Kidney (tissue), 14 donors: ENCODE data around the gene ERAL1. TPM values are rescaled to one million over a fixed set of nuclear protein-coding genes. Genes with fewer than 3 reads are reported as not detected.

Experiments
- DNase-seq, 5 donors: peaks; one replicate each; pipeline ENCODE4 v3.0.0-alpha.2; 2013 to 2020
- FAIRE-seq: peaks from 2 replicates; lab custom pipeline; 2012; peaks lifted over from hg19 to GRCh38; lab: Jason Lieb, UNC
- H3K27ac ChIP-seq, 2 donors: one replicate each; pipeline ENCODE4 v1.7.0; 2013; ENCODE audit warnings: low read depth in 2 of 2, low read length in 2 of 2, inconsistent platforms in 1 of 2
- H3K27me3 ChIP-seq: one replicate; pipeline ENCODE4 v1.7.1; 2013; ENCODE audit warnings: low read length, inconsistent platforms; ENCODE audit not compliant: control insufficient read depth, insufficient read depth
- H3K36me3 ChIP-seq, 3 donors: one replicate each; pipeline versions ENCODE4 v1.7.0 to v1.7.1; 2013; ENCODE audit warnings: low read length in 3 of 3, control low read depth in 1 of 3, inconsistent platforms in 1 of 3; ENCODE audit not compliant: insufficient read depth in 3 of 3, control insufficient read depth in 2 of 3
- H3K4me1 ChIP-seq, 3 donors: one replicate each; pipeline versions ENCODE4 v1.7.0 to v1.7.1; 2013; ENCODE audit warnings: low read length in 3 of 3, inconsistent platforms in 1 of 3, low read depth in 1 of 3; ENCODE audit not compliant: control insufficient read depth in 2 of 3, insufficient read depth in 2 of 3
- H3K4me3 ChIP-seq, 3 donors: one replicate each; pipeline versions ENCODE4 v1.7.0 to v1.8.1; 2013; ENCODE audit warnings: low read length in 3 of 3, control low read depth in 1 of 3, inconsistent platforms in 1 of 3
- H3K9ac ChIP-seq, 3 donors: one replicate each; pipeline versions ENCODE4 v1.7.0 to v1.7.1; 2013; ENCODE audit warnings: low read length in 3 of 3, control low read depth in 1 of 3, inconsistent platforms in 1 of 3
- H3K9me3 ChIP-seq, 3 donors: one replicate each; pipeline versions ENCODE4 v1.7.0 to v1.7.1; 2013; ENCODE audit warnings: low read length in 3 of 3, control low read depth in 1 of 3, inconsistent platforms in 1 of 3; ENCODE audit not compliant: control insufficient read depth in 2 of 3, insufficient read depth in 1 of 3
- intact Hi-C: fragments of 100-400 bp; cut with DNase I; formaldehyde crosslinking; loops from one replicate; pipeline ENCODE4 v1.11.1; 2022
- polyA plus RNA-seq: library from polyadenylated mRNA; stranded (reverse); fragments of 350-450 nt; fragmentation: Illumina TruSeq; extraction: RNeasy Lipid Tissue Mini Kit (QIAGEN cat#74804); gene quantifications from one replicate; pipeline ENCODE4 v1.2.3, GENCODE V29; 2014; ENCODE audit warnings: low read depth, low replicate concordance; ENCODE audit not compliant: insufficient read depth
- total RNA-seq: library from RNA; stranded (reverse); fragmentation: NEBNext Ultra II Directional; extraction: Animal tissue kit (Norgen Biotek cat#: 25700); gene quantifications from one replicate; pipeline ENCODE4 v1.2.1, GENCODE V29; 2021
- TF ChIP-seq, protein P1 (sequence below): IDR thresholded peaks from 3 replicates; pipeline ENCODE4 v1.5.1; 2012; ENCODE audit warnings: mild to moderate bottlenecking, moderate library complexity, borderline replicate concordance; ENCODE audit not compliant: insufficient read depth; ENCODE audit errors: extremely low read depth
- donor health status: control.
- donor health status: control.
- donor health status: control.
- donor health status: control.
- donor health status: control.
- donor health status: DM: yes; HTN: yes; CAD: no.
- donor health status: Normal renal cell carcinoma (clear cell type).

Gene ERAL1
- total and polyA plus RNA-seq, 2 donors from 2014 or later: 29.5 to 71.6 TPM

DNA sequence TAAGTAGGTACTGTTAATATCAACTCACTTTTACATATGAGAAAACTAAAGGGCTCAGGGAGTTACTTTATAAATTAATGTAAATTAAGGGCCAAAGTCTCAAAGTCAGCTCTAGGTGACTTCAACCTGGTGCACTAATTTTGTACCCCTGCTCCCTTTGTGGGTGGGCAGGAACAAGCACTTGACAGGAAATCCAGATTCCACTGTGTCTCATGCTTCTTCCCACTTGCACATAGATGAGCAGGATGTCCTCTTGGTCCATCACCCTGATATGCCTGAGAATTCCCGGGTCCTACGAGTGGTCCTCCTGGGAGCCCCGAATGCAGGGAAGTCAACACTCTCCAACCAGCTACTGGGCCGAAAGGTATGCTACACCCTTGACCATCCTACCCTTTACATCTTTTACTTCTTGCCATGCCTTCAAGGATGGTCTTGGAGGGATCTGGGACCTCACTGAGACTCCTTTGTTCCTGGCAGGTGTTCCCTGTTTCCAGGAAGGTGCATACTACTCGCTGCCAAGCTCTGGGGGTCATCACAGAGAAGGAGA lies 1.3 kb downstream of the ERAL1 start:
- DNase-seq (no peak), FAIRE-seq (no peak)
- Histone ChIP-seq H3K4me3 (no peak overlapping the region), H3K9me3 (no peaks in the 10 kb centered on the region), H3K9ac (no peak overlapping the region), H3K27me3 (no peaks in the 10 kb centered on the region), H3K27ac (no peak overlapping the region), H3K36me3 (peaks cover 7 to 25% (median 17%) of the 10 kb centered on the region in 3 donors), H3K4me1 (peaks cover 0 to 9% (median 5%) of the 10 kb centered on the region in 3 donors)
- TF ChIP-seq, protein P1, sequence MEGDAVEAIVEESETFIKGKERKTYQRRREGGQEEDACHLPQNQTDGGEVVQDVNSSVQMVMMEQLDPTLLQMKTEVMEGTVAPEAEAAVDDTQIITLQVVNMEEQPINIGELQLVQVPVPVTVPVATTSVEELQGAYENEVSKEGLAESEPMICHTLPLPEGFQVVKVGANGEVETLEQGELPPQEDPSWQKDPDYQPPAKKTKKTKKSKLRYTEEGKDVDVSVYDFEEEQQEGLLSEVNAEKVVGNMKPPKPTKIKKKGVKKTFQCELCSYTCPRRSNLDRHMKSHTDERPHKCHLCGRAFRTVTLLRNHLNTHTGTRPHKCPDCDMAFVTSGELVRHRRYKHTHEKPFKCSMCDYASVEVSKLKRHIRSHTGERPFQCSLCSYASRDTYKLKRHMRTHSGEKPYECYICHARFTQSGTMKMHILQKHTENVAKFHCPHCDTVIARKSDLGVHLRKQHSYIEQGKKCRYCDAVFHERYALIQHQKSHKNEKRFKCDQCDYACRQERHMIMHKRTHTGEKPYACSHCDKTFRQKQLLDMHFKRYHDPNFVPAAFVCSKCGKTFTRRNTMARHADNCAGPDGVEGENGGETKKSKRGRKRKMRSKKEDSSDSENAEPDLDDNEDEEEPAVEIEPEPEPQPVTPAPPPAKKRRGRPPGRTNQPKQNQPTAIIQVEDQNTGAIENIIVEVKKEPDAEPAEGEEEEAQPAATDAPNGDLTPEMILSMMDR: no peak
- intact Hi-C loops: no loop called here

DNA sequence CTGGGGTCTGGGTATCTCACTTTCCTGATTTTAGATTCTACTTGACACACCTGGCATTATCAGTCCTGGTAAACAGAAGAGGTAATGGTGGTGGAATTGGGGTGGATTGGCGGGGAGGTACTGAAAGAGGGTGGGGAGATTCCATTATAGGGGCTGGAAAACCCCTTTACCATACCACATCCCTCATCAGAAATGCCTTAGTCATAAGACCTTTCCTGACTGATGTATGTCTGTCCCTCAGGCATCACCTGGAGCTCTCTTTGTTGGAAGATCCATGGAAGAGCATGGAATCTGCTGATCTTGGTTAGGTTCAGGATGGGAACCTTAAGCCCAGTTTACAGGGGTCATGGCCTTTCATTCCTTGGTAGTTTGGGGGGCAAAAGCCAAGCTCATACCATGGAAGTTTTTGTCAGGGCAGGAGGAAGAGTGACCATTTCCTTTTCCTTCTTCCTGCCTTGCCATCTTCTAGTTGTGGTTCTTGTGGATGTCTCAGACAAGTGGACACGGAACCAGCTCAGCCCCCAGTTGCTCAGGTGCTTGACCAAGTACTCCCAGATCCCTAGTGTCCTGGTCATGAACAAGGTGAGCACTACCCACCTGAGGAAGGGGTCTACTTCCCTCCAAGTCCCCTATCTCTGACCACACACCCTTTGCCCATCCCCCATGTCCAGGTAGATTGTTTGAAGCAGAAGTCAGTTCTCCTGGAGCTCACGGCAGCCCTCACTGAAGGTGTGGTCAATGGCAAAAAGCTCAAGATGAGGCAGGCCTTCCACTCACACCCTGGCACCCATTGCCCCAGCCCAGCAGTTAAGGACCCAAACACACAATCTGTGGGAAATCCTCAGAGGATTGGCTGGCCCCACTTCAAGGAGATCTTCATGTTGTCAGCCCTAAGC lies 3.3 kb downstream of the ERAL1 start:
- TF ChIP-seq, protein P1: no peak
- DNase-seq: no peak

DNA sequence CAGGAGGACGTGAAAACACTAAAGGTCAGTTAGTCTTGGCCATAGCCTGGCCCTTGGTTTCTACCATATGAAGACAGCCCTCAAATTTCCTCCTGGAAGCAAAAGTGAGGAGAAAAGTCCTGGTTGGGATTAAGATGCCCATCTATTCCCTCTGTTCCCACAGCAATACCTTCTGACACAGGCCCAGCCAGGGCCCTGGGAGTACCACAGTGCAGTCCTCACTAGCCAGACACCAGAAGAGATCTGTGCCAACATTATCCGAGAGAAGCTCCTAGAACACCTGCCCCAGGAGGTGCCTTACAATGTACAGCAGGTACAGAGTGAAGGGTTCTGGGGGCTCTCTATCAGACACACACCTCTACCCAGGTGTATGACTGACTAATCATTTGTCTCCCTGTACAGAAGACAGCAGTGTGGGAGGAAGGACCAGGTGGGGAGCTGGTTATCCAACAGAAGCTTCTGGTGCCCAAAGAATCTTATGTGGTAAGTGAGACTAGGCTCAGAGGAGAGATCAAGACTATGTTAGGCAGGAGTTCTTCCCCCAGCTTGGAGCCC lies 4.1 kb downstream of the ERAL1 start:
- no peaks in the 10 kb centered on the region for H3K9me3 ChIP-seq
- peaks cover 0 to 9% (median 5%) of the 10 kb centered on the region in 3 donors for H3K4me1 ChIP-seq
- no peak for DNase-seq
- FAIRE-seq: no peak
- peaks cover 7 to 25% (median 19%) of the 10 kb centered on the region in 3 donors for H3K36me3 ChIP-seq
- intact Hi-C loops: no loop called here
- no peak overlapping the region for H3K27ac ChIP-seq
- H3K27me3 ChIP-seq: no peaks in the 10 kb centered on the region
- TF ChIP-seq, protein P1: no peak
- no peak overlapping the region for H3K4me3 ChIP-seq
- no peak overlapping the region for H3K9ac ChIP-seq

More for the DNA sequence above, 3.3 kb downstream of the ERAL1 start:
- Histone ChIP-seq H3K9me3 (no peaks in the 10 kb centered on the region), H3K36me3 (peaks cover 7 to 25% (median 19%) of the 10 kb centered on the region in 3 donors), H3K27me3 (no peaks in the 10 kb centered on the region), H3K4me3 (no peak overlapping the region), H3K4me1 (peaks cover 0 to 9% (median 5%) of the 10 kb centered on the region in 3 donors), H3K27ac (no peak overlapping the region), H3K9ac (no peak overlapping the region)
- intact Hi-C loops: no loop called here
- FAIRE-seq: no peak
